ENCODE data around the gene LTBP1.
"Not testable (repeated sequence)": the region's sequence is repeated elsewhere in the genome, so short reads cannot be mapped to it uniquely, and the experiment has no call there.

Gene LTBP1

DNA sequence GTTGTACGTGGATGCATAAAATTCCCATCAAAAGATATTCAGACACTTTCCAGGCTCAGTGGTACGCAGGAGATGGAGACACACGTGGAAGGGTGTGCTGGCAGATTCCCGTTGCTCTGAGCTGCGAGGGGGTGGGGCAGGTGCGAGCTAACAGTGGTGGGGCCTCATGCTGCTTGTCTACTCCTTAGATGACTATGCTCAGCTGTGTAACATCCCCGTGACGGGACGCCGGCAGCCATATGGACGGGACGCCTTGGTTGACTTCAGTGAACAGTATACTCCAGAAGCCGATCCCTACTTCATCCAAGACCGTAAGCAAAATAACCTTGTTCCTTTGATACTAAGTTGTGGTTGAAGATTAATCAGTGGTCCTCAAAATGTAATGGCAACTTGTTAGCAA, 442.2 kb downstream of the LTBP1 start:
- Histone ChIP-seq H3K4me3 (ENCODE audit: insufficient read depth in 1 of 2, low read depth in 1 of 2, low read length in 2 of 2) (no peak overlapping the region), H3K4ac (ENCODE audit: low read depth in 1 of 2, low read length in 2 of 2) (no peak overlapping the region), H3K9me3 (ENCODE audit: control insufficient read depth, low read length) (no peaks in the 10 kb centered on the region), H3K23ac (ENCODE audit: low read length in 2 of 2) (no peak overlapping the region), H2BK5ac (ENCODE audit: low read depth, low read length, poor library complexity, severe bottlenecking) (no peak overlapping the region), H3K4me1 (ENCODE audit: control insufficient read depth, insufficient read depth, low read depth, low read length) (peaks cover 1% of the 10 kb centered on the region), H3K4me2 (ENCODE audit: low read length, poor library complexity, severe bottlenecking) (no peak overlapping the region), H3K27me3 (ENCODE audit: control insufficient read depth in 1 of 2, insufficient read depth in 1 of 2, low read length in 2 of 2) (no peaks in the 10 kb centered on the region), H2AFZ (ENCODE audit: low read depth, low read length) (no peak overlapping the region), H3K27ac (ENCODE audit: low read length, poor library complexity, severe bottlenecking) (no peak overlapping the region), H3K79me1 (replicated peaks; ENCODE audit: low read length, poor library complexity, severe bottlenecking) (no peaks in the 10 kb centered on the region), H4K91ac (ENCODE audit: low read length) (no peak overlapping the region), H3K36me3 (ENCODE audit: control insufficient read depth in 1 of 2, insufficient read depth in 2 of 2, low read depth in 1 of 2, low read length in 2 of 2) (peaks cover 0 to 17% of the 10 kb centered on the region in 2 experiments), H3K9ac (ENCODE audit: low read length) (no peak overlapping the region), H3K14ac (ENCODE audit: low read length in 2 of 2) (no peak overlapping the region), H3K18ac (ENCODE audit: low read depth in 1 of 2, low read length in 2 of 2) (no peak overlapping the region), H2BK15ac (ENCODE audit: low read depth, poor library complexity, severe bottlenecking) (no peak overlapping the region), H2BK120ac (ENCODE audit: low read depth, low read length) (no peak overlapping the region), H4K8ac (ENCODE audit: low read length) (peak overlapping the region; percentile 52), H2BK12ac (ENCODE audit: low read length in 2 of 2) (no peak overlapping the region), H2AK5ac (ENCODE audit: low read length, severe bottlenecking) (no peak overlapping the region)
- DNase-seq = no peak
- WGBS = 95% methylated on average over 13 of the region's 14 CpGs

DNA sequence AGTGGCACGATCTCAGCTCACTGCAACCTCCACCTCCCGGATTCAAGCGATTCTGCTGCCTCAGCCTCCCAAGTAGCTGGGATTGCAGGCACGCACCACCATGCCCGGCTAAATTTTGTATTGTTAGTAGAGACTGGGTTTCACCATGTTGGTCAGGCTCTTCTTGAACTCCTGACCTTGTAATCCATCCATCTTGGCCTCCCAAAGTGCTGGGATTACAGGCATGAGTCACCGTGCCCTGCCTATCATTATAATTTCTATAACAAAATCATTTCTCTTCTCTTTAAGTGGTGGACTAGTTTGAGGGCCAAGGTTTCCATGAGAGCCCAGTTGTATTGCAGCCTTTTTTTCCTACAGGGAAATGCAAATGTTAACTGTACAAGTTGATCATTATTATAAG, 442.9 kb downstream of the LTBP1 start:
- not testable (repeated sequence) for H3K9me3 ChIP-seq (ENCODE audit: control insufficient read depth, low read length); H2BK15ac ChIP-seq (ENCODE audit: low read depth, poor library complexity, severe bottlenecking); H3K27me3 ChIP-seq (ENCODE audit: control insufficient read depth in 1 of 2, insufficient read depth in 1 of 2, low read length in 2 of 2); H3K4me2 ChIP-seq (ENCODE audit: low read length, poor library complexity, severe bottlenecking); H4K91ac ChIP-seq (ENCODE audit: low read length); H3K27ac ChIP-seq (ENCODE audit: low read length, poor library complexity, severe bottlenecking); H2BK12ac ChIP-seq (ENCODE audit: low read length in 2 of 2); H2AK5ac ChIP-seq (ENCODE audit: low read length, severe bottlenecking); H3K4me3 ChIP-seq (ENCODE audit: insufficient read depth in 1 of 2, low read depth in 1 of 2, low read length in 2 of 2); H3K14ac ChIP-seq (ENCODE audit: low read length in 2 of 2); H3K79me1 ChIP-seq (replicated peaks; ENCODE audit: low read length, poor library complexity, severe bottlenecking); H3K4me1 ChIP-seq (ENCODE audit: control insufficient read depth, insufficient read depth, low read depth, low read length); H3K9ac ChIP-seq (ENCODE audit: low read length); H2BK5ac ChIP-seq (ENCODE audit: low read depth, low read length, poor library complexity, severe bottlenecking); H2BK120ac ChIP-seq (ENCODE audit: low read depth, low read length); H2AFZ ChIP-seq (ENCODE audit: low read depth, low read length); H3K4ac ChIP-seq (ENCODE audit: low read depth in 1 of 2, low read length in 2 of 2); H4K8ac ChIP-seq (ENCODE audit: low read length); H3K23ac ChIP-seq (ENCODE audit: low read length in 2 of 2); H3K18ac ChIP-seq (ENCODE audit: low read depth in 1 of 2, low read length in 2 of 2)
- peaks cover 0 to 17% of the 10 kb centered on the region in 2 experiments for H3K36me3 ChIP-seq (ENCODE audit: control insufficient read depth in 1 of 2, insufficient read depth in 2 of 2, low read depth in 1 of 2, low read length in 2 of 2)
- DNase-seq = peak; percentile 14
- 91% methylated on average over 5 of the region's 6 CpGs for WGBS

DNA sequence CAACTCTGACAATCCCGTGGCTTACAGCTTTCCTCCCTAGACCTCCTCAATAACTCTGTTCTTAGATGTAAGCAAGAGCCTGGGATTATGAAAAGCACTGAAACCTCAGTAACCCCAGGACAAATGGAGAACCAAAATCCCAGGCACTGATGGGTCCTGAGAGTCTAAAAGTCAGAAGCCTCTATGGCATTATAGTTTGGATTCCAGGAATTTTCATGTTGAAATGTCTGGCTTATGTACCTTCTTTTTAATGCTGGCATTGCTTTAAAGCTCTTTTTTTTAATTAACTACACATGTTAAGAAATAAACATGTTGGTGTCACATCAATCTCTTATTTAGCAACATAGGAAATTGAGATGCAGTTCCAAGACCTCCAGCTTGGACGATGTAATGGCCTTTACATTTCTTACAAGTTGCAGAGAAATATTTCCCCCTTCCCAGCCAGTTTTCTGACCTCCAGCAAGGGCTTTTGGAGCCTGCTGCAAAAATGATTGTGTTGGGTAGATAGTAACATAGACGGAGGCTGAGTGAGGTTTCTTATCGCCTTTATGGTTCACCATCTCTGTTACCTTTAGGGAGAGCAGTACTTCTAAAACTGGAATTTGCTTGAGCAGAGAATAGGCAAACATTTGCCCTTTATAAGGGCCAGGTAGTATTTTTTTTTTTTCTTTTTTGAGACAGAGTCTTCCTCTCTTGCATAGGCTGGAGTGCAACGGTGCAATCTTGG, 444.9 kb downstream of the LTBP1 start:
- 78% methylated on average over 5 of the region's 5 CpGs for WGBS
- no peak overlapping the region for H2AK5ac ChIP-seq (ENCODE audit: low read length, severe bottlenecking)
- H3K4me3 ChIP-seq (ENCODE audit: insufficient read depth in 1 of 2, low read depth in 1 of 2, low read length in 2 of 2) = no peak overlapping the region
- H3K27ac ChIP-seq (ENCODE audit: low read length, poor library complexity, severe bottlenecking) = no peak overlapping the region
- no peak overlapping the region for H2BK15ac ChIP-seq (ENCODE audit: low read depth, poor library complexity, severe bottlenecking)
- peak overlapping the region; percentile 38 for H4K8ac ChIP-seq (ENCODE audit: low read length)
- H3K79me1 ChIP-seq (replicated peaks; ENCODE audit: low read length, poor library complexity, severe bottlenecking) = no peaks in the 10 kb centered on the region
- H3K4me2 ChIP-seq (ENCODE audit: low read length, poor library complexity, severe bottlenecking) = no peak overlapping the region
- H3K14ac ChIP-seq (ENCODE audit: low read length in 2 of 2) = no peak overlapping the region
- H3K9ac ChIP-seq (ENCODE audit: low read length) = no peak overlapping the region
- H3K23ac ChIP-seq (ENCODE audit: low read length in 2 of 2) = no peak overlapping the region
- peaks cover 1% of the 10 kb centered on the region for H3K4me1 ChIP-seq (ENCODE audit: control insufficient read depth, insufficient read depth, low read depth, low read length)
- H2BK120ac ChIP-seq (ENCODE audit: low read depth, low read length) = no peak overlapping the region
- DNase-seq = peak; percentile 18
- no peak overlapping the region for H3K4ac ChIP-seq (ENCODE audit: low read depth in 1 of 2, low read length in 2 of 2)
- no peak overlapping the region for H2AFZ ChIP-seq (ENCODE audit: low read depth, low read length)
- peaks cover 0 to 17% of the 10 kb centered on the region in 2 experiments for H3K36me3 ChIP-seq (ENCODE audit: control insufficient read depth in 1 of 2, insufficient read depth in 2 of 2, low read depth in 1 of 2, low read length in 2 of 2)
- H3K9me3 ChIP-seq (ENCODE audit: control insufficient read depth, low read length) = no peaks in the 10 kb centered on the region
- no peak overlapping the region for H4K91ac ChIP-seq (ENCODE audit: low read length)
- H3K27me3 ChIP-seq (ENCODE audit: control insufficient read depth in 1 of 2, insufficient read depth in 1 of 2, low read length in 2 of 2) = no peaks in the 10 kb centered on the region
- no peak overlapping the region for H2BK12ac ChIP-seq (ENCODE audit: low read length in 2 of 2)
- no peak overlapping the region for H2BK5ac ChIP-seq (ENCODE audit: low read depth, low read length, poor library complexity, severe bottlenecking)
- H3K18ac ChIP-seq (ENCODE audit: low read depth in 1 of 2, low read length in 2 of 2) = peak overlapping the region in 1 of 2 experiments; percentile 41

DNA sequence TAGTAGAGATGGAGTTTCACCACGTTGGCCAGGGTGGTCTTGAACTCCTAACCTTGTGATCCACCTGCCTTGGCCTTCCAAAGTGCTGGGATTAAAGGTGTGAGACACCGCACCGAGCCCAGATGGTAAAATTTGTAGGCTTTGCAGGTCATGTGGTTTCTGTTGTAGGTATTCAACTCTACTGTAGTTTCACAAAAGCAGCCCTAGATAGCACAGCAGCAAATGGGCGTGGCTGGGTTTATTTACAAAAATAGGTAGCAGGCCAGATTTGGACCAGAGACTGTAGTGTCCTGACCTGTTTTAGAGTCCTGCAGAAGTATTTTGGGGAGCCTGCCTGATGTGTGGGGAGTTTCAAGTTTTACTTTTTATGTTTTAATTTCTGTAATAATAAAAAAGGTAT, 445.6 kb downstream of the LTBP1 start:
- H2BK12ac ChIP-seq (ENCODE audit: low read length in 2 of 2) = no peak overlapping the region
- no peak overlapping the region for H2BK5ac ChIP-seq (ENCODE audit: low read depth, low read length, poor library complexity, severe bottlenecking)
- no peak overlapping the region for H3K18ac ChIP-seq (ENCODE audit: low read depth in 1 of 2, low read length in 2 of 2)
- H3K4me2 ChIP-seq (ENCODE audit: low read length, poor library complexity, severe bottlenecking) = no peak overlapping the region
- H3K4me3 ChIP-seq (ENCODE audit: insufficient read depth in 1 of 2, low read depth in 1 of 2, low read length in 2 of 2) = no peak overlapping the region
- H3K4me1 ChIP-seq (ENCODE audit: control insufficient read depth, insufficient read depth, low read depth, low read length) = peaks cover 1% of the 10 kb centered on the region
- H3K79me1 ChIP-seq (replicated peaks; ENCODE audit: low read length, poor library complexity, severe bottlenecking) = no peaks in the 10 kb centered on the region
- peak overlapping the region; percentile 45 for H2BK120ac ChIP-seq (ENCODE audit: low read depth, low read length)
- H3K9ac ChIP-seq (ENCODE audit: low read length) = no peak overlapping the region
- H3K9me3 ChIP-seq (ENCODE audit: control insufficient read depth, low read length) = no peaks in the 10 kb centered on the region
- no peak overlapping the region for H4K8ac ChIP-seq (ENCODE audit: low read length)
- no peak overlapping the region for H3K14ac ChIP-seq (ENCODE audit: low read length in 2 of 2)
- no peaks in the 10 kb centered on the region for H3K27me3 ChIP-seq (ENCODE audit: control insufficient read depth in 1 of 2, insufficient read depth in 1 of 2, low read length in 2 of 2)
- no peak for DNase-seq
- H2AFZ ChIP-seq (ENCODE audit: low read depth, low read length) = no peak overlapping the region
- H2BK15ac ChIP-seq (ENCODE audit: low read depth, poor library complexity, severe bottlenecking) = no peak overlapping the region
- H2AK5ac ChIP-seq (ENCODE audit: low read length, severe bottlenecking) = no peak overlapping the region
- no peak overlapping the region for H3K4ac ChIP-seq (ENCODE audit: low read depth in 1 of 2, low read length in 2 of 2)
- H4K91ac ChIP-seq (ENCODE audit: low read length) = no peak overlapping the region
- H3K27ac ChIP-seq (ENCODE audit: low read length, poor library complexity, severe bottlenecking) = no peak overlapping the region
- H3K23ac ChIP-seq (ENCODE audit: low read length in 2 of 2) = no peak overlapping the region
- H3K36me3 ChIP-seq (ENCODE audit: control insufficient read depth in 1 of 2, insufficient read depth in 2 of 2, low read depth in 1 of 2, low read length in 2 of 2) = peaks cover 0 to 21% of the 10 kb centered on the region in 2 experiments
- WGBS = 97% methylated on average over 4 of the region's 4 CpGs
